ENCODE measurements around the gene RPS17.

- TF ChIP-seq POLR2A (IDR thresholded peaks at IDR 0.05): no peak
- TF ChIP-seq, protein P1, sequence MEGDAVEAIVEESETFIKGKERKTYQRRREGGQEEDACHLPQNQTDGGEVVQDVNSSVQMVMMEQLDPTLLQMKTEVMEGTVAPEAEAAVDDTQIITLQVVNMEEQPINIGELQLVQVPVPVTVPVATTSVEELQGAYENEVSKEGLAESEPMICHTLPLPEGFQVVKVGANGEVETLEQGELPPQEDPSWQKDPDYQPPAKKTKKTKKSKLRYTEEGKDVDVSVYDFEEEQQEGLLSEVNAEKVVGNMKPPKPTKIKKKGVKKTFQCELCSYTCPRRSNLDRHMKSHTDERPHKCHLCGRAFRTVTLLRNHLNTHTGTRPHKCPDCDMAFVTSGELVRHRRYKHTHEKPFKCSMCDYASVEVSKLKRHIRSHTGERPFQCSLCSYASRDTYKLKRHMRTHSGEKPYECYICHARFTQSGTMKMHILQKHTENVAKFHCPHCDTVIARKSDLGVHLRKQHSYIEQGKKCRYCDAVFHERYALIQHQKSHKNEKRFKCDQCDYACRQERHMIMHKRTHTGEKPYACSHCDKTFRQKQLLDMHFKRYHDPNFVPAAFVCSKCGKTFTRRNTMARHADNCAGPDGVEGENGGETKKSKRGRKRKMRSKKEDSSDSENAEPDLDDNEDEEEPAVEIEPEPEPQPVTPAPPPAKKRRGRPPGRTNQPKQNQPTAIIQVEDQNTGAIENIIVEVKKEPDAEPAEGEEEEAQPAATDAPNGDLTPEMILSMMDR (IDR thresholded peaks at IDR 0.05): no peak
- TF ChIP-seq POLR2AphosphoS5 (IDR thresholded peaks at IDR 0.05): no peak
Observed at GRCh38 chr15:82548700-82549099, 8.4 kb upstream of the RPS17 start.

All from transverse colon (tissue), 4 donors.